IMR-90 (cell line): ENCODE results near the gene CEP95. TPM values are rescaled to one million over a fixed set of nuclear protein-coding genes. Genes with fewer than 3 reads are reported as not detected.
"Not testable (repeated sequence)": the region's sequence is repeated elsewhere in the genome, so short reads cannot be mapped to it uniquely, and the experiment has no call there.

Experiments used
- ATAC-seq: fragments of 200-7000 bp; cut with Tn5 transposase; 2 replicates; pipeline ENCODE4 v1.9.1; 2020; ENCODE audit warnings: low read depth, mild to moderate bottlenecking, moderate library complexity
- BruUV-seq: library from RNA; stranded (reverse); fragments of 400-500 nt; replicated peaks from 2 replicates; lab custom pipeline; 2021; lab: Mats Ljungman, UMichigan
- CTCF ChIA-PET: fragments of 300-600 bp; formaldehyde crosslinking; extraction: SDS; loops from one replicate; lab custom pipeline; 2021; ENCODE audit warnings: antibody characterized with exemption; lab: Yijun Ruan, JAX
- POLR2A ChIA-PET: fragments of 300-600 bp; sonication (Branson Sonifier 250); formaldehyde crosslinking; loops from one replicate; lab custom pipeline; 2022; ENCODE audit warnings: antibody characterized with exemption; ENCODE audit not compliant: unreplicated experiment; lab: Charles Lee
- DNase-seq: peaks from one replicate; pipeline ENCODE4 v3.0.0; 2013
- H2AFZ ChIP-seq: replicated peaks from 2 replicates; pipeline ENCODE3; 2013; ENCODE audit warnings: low read length, mild to moderate bottlenecking; ENCODE audit not compliant: poor library complexity
- H2AK5ac ChIP-seq: 2 replicates; pipeline ENCODE4 v1.6.1; 2013; ENCODE audit warnings: low read depth, low read length, inconsistent platforms
- H2AK9ac ChIP-seq: replicated peaks from 2 replicates; pipeline ENCODE3; 2013; ENCODE audit warnings: mild to moderate bottlenecking, low read depth, low read length, moderate library complexity; ENCODE audit not compliant: poor library complexity
- H2BK120ac ChIP-seq: 2 replicates; pipeline ENCODE4 v1.6.1; 2013; ENCODE audit warnings: low read depth, low read length, inconsistent platforms
- H2BK15ac ChIP-seq: 3 replicates; pipeline ENCODE4 v1.6.1; 2013; ENCODE audit warnings: low read depth, low read length, inconsistent platforms
- H2BK20ac ChIP-seq: 2 replicates; pipeline ENCODE4 v1.6.1; 2013; ENCODE audit warnings: low read depth, mild to moderate bottlenecking, inconsistent platforms, low read length, moderate library complexity
- H2BK5ac ChIP-seq: 2 replicates; pipeline ENCODE4 v1.6.1; 2013; ENCODE audit warnings: mild to moderate bottlenecking, low read depth, low read length, inconsistent platforms; ENCODE audit not compliant: poor library complexity, severe bottlenecking
- H3K14ac ChIP-seq: replicated peaks from 2 replicates; pipeline ENCODE4 v1.6.1; 2013; ENCODE audit warnings: low read depth, low read length, inconsistent platforms
- H3K18ac ChIP-seq: 2 replicates; pipeline ENCODE4 v1.6.1; 2013; ENCODE audit warnings: low read depth, low read length, control low read depth
- H3K23ac ChIP-seq: 2 replicates; pipeline ENCODE4 v1.6.1; 2013; ENCODE audit warnings: low read depth, low read length, inconsistent platforms
- H3K27ac ChIP-seq: 2 replicates; pipeline ENCODE4 v1.5.1; 2013; ENCODE audit warnings: mild to moderate bottlenecking, control low read depth, low read length; ENCODE audit not compliant: insufficient read depth
- H3K27me3 ChIP-seq: 2 replicates; pipeline ENCODE4 v1.6.1; 2013; ENCODE audit warnings: low read length; ENCODE audit not compliant: control insufficient read depth, insufficient read depth
- H3K36me3 ChIP-seq: 2 replicates; pipeline ENCODE4 v1.6.1; 2013; ENCODE audit warnings: low read length, mixed read lengths; ENCODE audit not compliant: control insufficient read depth, insufficient read depth
- H3K4ac ChIP-seq: 2 replicates; pipeline ENCODE4 v1.6.1; 2013; ENCODE audit warnings: low read depth, low read length, inconsistent platforms
- H3K4me1 ChIP-seq: 2 replicates; pipeline ENCODE4 v1.6.1; 2013; ENCODE audit warnings: low read length, mixed read lengths; ENCODE audit not compliant: control insufficient read depth, insufficient read depth
- H3K4me2 ChIP-seq: 2 replicates; pipeline ENCODE4 v1.6.1; 2013; ENCODE audit warnings: low read depth, mild to moderate bottlenecking, control low read depth, low read length, moderate library complexity
- H3K4me3 ChIP-seq: 2 replicates; pipeline ENCODE4 v1.5.1; 2013; ENCODE audit warnings: low read depth, mild to moderate bottlenecking, control low read depth, low read length, moderate library complexity; ENCODE audit not compliant: insufficient read depth
- H3K56ac ChIP-seq: 2 replicates; pipeline ENCODE4 v1.6.1; 2013; ENCODE audit warnings: low read length, inconsistent platforms; ENCODE audit not compliant: insufficient read depth; ENCODE audit errors: extremely low read depth
- H3K79me1 ChIP-seq, 2 experiments: 2 replicates each; pipeline ENCODE4 v1.6.1; 2013; ENCODE audit warnings: low read length in 2 of 2, inconsistent platforms in 1 of 2, low read depth in 1 of 2
- H3K9ac ChIP-seq: 2 replicates; pipeline ENCODE4 v1.6.1; 2013; ENCODE audit warnings: low read depth, low read length, control low read depth
- H3K9me1 ChIP-seq: 2 replicates; pipeline ENCODE4 v1.6.1; 2013; ENCODE audit warnings: low read length, inconsistent platforms; ENCODE audit not compliant: insufficient read depth
- H3K9me3 ChIP-seq: 2 replicates; pipeline ENCODE4 v1.6.1; 2013; ENCODE audit warnings: low read length; ENCODE audit not compliant: control insufficient read depth, insufficient read depth
- H4K20me1 ChIP-seq: 2 replicates; pipeline ENCODE4 v1.6.1; 2013; ENCODE audit warnings: low read length, inconsistent platforms; ENCODE audit not compliant: insufficient read depth
- H4K5ac ChIP-seq: 2 replicates; pipeline ENCODE4 v1.6.1; 2013; ENCODE audit warnings: mild to moderate bottlenecking, low read depth, low read length, control low read depth
- H4K8ac ChIP-seq, 2 experiments: 2 replicates each; pipeline ENCODE4 v1.6.1; 2013; ENCODE audit warnings: low read depth in 2 of 2, low read length in 2 of 2, control low read depth in 1 of 2, inconsistent platforms in 1 of 2
- H4K91ac ChIP-seq: 2 replicates; pipeline ENCODE4 v1.6.1; 2013; ENCODE audit warnings: low read depth, low read length, inconsistent platforms; ENCODE audit not compliant: insufficient read depth
- POLR2A ChIP-seq: IDR thresholded peaks from 2 replicates; pipeline ENCODE4 v1.6.1; 2012; ENCODE audit warnings: mild to moderate bottlenecking, low read depth, low read length
- RAD21 ChIP-seq: IDR thresholded peaks from 2 replicates; pipeline ENCODE4 v1.6.1; 2012; ENCODE audit warnings: low read length, improper control_type of control experiment
- SMC3 ChIP-seq: fragments of 150-350 bp; IDR thresholded peaks from 2 replicates; pipeline ENCODE4 v1.6.1; 2016; ENCODE audit warnings: low read depth, mild to moderate bottlenecking, antibody characterized with exemption, low read length, moderate library complexity
- WGBS, 2 experiments: methylation state at CpG; one replicate each; pipeline versions ENCODE4 v1.1.5 to v1.1.7; 2013; ENCODE audit warnings: missing lambda C conversion rate in 2 of 2; ENCODE audit not compliant: insufficient read length in 1 of 2; ENCODE audit errors: extremely low coverage in 2 of 2; 5-methylcytosine and 5-hydroxymethylcytosine counted together
- dilution Hi-C: fragments of 300-500 bp; cut with HindIII; formaldehyde crosslinking; loops from one replicate; pipeline ENCODE4 v1.14.3; 2018; ENCODE audit warnings: low sequenced_read_pairs; ENCODE audit not compliant: unreplicated experiment
- in situ Hi-C: fragments of 300-500 bp; cut with MboI; formaldehyde crosslinking; loops from 3 replicates; pipeline ENCODE4 v1.14.3; 2019; ENCODE audit warnings: low sequenced_read_pairs, inconsistent platforms, mixed read lengths
- intact Hi-C: fragments of 100-400 bp; cut with micrococcal nuclease; formaldehyde crosslinking; loops from 2 replicates; pipeline ENCODE4 v1.10.0; 2022
- polyA plus RNA-seq, 3 experiments: library from polyadenylated mRNA; depleted of rRNA; stranded (reverse); fragments of >200 nt; gene quantifications; 2 replicates each; pipeline ENCODE4 v1.2.3, GENCODE V29; 2012; ENCODE audit warnings: low replicate concordance in 1 of 3
- total RNA-seq: library from RNA; depleted of rRNA; stranded (reverse); fragments of >200 nt; gene quantifications from 2 replicates; pipeline ENCODE4 v1.2.3, GENCODE V29; 2012

Gene CEP95
- total and polyA plus RNA-seq, 2 of the 4 experiments (the other 2 are of a cell fraction), result 6.1 to 13.6 TPM

- CTCF ChIA-PET, result interaction anchor here (1.2 kb wide), 1 partner anchor 11 kb away, joined by 3 read pairs; no protein-coding TSS in a partner anchor
- Histone ChIP-seq H3K23ac (no peak overlapping the region), H3K4me2 (no peak overlapping the region), H2BK5ac (no peak overlapping the region), H3K27me3 (peaks cover 8% of the 10 kb centered on the region), H3K9me3 (no peaks in the 10 kb centered on the region), H4K91ac (no peak overlapping the region), H4K8ac (no peak overlapping the region), H3K4me3 (no peak overlapping the region), H2AK9ac (no peak overlapping the region), H3K56ac (no peak overlapping the region), H2BK120ac (no peak overlapping the region), H3K27ac (no peak overlapping the region), H3K4ac (no peak overlapping the region), H3K9ac (no peak overlapping the region), H2AK5ac (no peak overlapping the region), H3K36me3 (no peaks in the 10 kb centered on the region), H3K79me1 (no peaks in the 10 kb centered on the region), H3K9me1 (no peaks in the 10 kb centered on the region), H3K18ac (no peak overlapping the region), H2BK20ac (no peak overlapping the region), H3K14ac (no peak overlapping the region), H4K20me1 (no peaks in the 10 kb centered on the region), H4K5ac (no peak overlapping the region), H3K4me1 (no peaks in the 10 kb centered on the region), H2BK15ac (no peak overlapping the region), H2AFZ (no peak overlapping the region)
- dilution Hi-C loops, result no loop called here
- TF ChIP-seq SMC3, result no peak
- no peak for TF ChIP-seq RAD21
- no peak for TF ChIP-seq POLR2A
- no peak for DNase-seq
- in situ Hi-C loops, result no loop called here
- ATAC-seq, result no peak
- POLR2A ChIA-PET, result no interaction called here
- no TSS peak for BruUV-seq
- 20% methylated on average over 1 of the region's 9 CpGs; no CpG with 5 or more reads in 1 of the 2 experiments for WGBS, 2 experiments
- intact Hi-C loops, result no loop called here
Measured at GRCh38 chr17:64466019-64466735, 40.6 kb upstream of the CEP95 start.

DNA sequence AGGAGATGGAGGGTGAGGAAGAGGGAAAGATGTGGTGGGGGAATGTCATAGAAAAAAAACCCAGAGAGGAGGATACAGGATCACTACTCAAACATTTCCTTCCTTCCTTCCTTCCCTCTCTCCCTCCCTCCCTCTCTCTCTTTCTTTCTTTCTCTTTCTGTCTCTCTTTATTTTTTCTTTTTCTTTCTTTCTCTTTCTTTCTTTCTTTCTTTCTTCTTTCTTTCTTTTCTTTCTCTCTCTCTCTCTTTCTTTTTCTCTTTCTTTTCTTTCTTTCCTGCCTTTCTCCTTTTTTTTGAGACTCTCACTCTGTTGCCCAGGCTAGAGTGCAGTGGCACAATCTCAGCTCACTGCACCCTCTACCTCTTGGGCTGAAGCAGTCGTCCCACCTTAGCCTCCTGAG, 39.9 kb upstream of the CEP95 start:
- H3K27me3 ChIP-seq, ATAC-seq, H4K20me1 ChIP-seq, H4K8ac ChIP-seq, H3K56ac ChIP-seq, H3K23ac ChIP-seq, H3K9ac ChIP-seq, H4K5ac ChIP-seq, dilution Hi-C loops, H2BK5ac ChIP-seq, intact Hi-C loops, H3K4me3 ChIP-seq, H2AFZ ChIP-seq, H3K36me3 ChIP-seq, H3K4me2 ChIP-seq, H2BK120ac ChIP-seq, H2AK5ac ChIP-seq, in situ Hi-C loops, H2BK20ac ChIP-seq, H3K9me3 ChIP-seq, H2AK9ac ChIP-seq, H3K79me1 ChIP-seq, BruUV-seq, DNase-seq, H3K18ac ChIP-seq, H2BK15ac ChIP-seq, H3K9me1 ChIP-seq, H3K14ac ChIP-seq, H3K27ac ChIP-seq, POLR2A ChIA-PET, H3K4ac ChIP-seq, H3K4me1 ChIP-seq, H4K91ac ChIP-seq: not testable (repeated sequence)
- CTCF ChIA-PET, result interaction anchor here (1.2 kb wide), 1 partner anchor 11 kb away, joined by 3 read pairs; no protein-coding TSS in a partner anchor
- WGBS, 2 experiments, result no CpG with 5 or more reads among the region's 1 CpG
